NCI-H446 treated with DMSO at 0.1 percent for 48 hours (cell line): ENCODE data around the gene MIDN.
"Not testable (repeated sequence)": the region's sequence is repeated elsewhere in the genome, so short reads cannot be mapped to it uniquely, and the experiment has no call there.

ENCODE experiments used
- DNase-seq: peaks from one replicate; lab custom pipeline; 2025; lab: John Stamatoyannopoulos, UW

The MIDN gene

DNA sequence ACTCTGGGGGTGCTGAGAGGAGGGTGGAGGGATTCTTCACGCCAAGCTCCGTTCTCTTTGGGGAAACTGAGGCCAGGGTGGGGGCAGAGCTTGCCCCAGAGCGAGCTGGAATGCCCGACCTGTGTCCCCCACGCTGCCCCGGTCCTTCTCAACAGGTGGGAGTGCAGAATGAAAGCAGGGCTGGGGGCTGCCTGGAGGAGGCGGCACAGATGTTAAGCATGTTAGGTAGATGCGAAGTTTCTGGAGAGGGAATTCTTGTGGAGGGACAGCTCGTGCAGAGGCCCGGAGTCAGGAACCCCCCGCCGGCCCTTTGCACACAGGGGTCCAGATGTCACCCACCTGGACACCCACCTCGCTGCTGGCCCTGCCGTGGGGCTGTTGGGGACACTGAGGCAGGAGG is 46.3 kb downstream of the MIDN start:
- no peak for DNase-seq

DNA sequence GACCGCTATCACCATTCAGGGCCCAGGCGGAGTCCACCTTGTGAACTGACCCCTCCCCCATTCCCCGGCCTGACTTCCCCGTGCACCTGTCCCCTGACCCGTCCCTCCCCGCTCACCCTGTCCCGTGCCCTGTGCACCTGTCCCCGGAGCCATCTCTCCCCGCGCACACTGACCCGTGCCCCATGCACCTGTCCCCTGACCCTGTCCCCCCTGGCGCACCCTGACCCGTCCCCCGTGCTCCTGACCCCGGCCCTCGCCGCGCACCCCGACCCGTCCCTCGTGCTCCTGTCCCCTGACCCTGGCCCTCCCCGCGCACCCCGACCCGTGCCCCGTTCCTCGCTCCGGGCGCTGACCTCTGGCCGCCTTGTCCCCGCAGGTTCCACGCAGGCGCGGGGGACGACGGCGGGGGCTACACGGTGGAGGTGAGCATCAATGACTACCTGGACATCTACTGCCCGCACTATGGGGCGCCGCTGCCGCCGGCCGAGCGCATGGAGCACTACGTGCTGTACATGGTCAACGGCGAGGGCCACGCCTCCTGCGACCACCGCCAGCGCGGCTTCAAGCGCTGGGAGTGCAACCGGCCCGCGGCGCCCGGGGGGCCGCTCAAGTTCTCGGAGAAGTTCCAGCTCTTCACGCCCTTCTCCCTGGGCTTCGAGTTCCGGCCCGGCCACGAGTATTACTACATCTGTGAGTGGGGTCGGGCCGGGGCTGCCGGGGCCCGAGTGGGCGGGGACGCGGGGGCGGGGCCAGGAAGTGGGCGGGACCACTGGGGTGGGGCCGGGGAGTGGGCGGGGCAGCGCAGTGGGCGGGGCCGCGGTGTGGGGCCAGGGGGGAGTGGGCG is 47.0 kb downstream of the MIDN start:
- DNase-seq, result no peak

DNA sequence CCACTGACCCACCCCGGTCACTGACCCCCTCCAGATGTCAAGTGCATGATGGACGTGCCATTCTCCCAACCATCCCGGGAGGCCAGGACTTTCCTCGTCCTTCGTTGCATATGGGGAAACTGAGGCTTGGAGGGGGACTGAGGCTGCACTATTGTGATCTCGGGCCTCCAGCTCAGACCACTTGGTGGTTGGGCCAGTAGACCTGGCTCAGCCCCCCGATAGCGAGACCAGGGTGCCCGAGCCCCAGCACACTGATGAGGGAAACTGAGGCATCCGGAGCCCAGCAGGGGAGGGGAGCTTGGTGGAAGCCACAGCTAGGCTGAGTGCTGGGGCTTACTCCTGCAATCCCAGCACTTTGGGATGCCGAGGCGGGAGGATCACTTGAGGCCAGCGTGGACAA is 47.7 kb downstream of the MIDN start:
- no peak for DNase-seq

DNA sequence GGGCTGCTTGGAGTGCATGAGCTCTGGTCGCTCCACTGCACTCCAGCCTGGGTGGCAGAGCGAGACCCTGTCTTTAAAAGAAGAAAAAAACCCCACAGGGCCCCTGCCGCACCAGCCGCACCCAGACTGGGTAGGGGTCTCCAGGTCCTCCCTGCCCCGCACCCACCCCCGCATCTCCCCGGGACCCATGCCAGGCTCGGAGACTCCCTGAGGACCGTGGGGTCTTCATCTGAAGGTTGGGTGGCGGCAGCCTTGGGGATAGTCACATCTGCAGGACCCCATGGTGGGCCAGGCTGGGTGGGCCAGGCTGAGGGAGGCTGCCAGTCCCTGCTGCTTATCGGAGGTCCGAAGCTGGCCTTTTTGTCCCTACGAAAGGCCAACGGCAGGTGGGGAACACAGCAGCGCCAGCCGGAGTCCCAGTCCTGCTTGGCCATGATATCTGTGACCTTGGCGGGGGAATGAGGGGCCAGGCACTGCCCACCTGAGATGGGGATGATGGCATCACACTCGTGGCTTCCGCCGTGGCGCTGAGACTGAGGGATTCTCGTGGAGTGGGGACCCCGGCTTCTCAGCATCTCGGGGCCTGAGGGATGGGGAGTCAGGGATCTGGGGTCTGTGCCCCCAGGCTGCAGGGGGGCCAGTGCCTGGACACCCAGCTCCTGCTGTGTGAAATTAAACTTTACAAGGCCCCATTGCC is 48.3 kb downstream of the MIDN start:
- DNase-seq, result no peak

DNA sequence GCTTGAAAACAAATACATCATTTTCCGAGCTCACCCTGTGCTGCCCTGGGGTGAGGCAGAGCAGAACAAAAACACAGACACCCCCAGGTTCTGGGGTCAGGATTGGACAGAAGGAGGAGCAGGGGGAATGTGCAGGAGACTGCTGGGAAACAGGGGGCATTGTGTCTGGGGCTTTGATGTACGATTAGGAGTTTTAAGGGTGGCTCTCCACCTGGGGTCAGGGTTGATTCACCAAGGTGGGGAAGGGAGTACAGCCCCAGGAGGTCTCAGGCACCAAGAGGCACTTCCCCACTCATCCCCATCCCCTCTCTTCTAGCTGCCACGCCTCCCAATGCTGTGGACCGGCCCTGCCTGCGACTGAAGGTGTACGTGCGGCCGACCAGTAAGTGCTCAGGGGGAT is 49.9 kb downstream of the MIDN start:
- DNase-seq, result no peak

DNA sequence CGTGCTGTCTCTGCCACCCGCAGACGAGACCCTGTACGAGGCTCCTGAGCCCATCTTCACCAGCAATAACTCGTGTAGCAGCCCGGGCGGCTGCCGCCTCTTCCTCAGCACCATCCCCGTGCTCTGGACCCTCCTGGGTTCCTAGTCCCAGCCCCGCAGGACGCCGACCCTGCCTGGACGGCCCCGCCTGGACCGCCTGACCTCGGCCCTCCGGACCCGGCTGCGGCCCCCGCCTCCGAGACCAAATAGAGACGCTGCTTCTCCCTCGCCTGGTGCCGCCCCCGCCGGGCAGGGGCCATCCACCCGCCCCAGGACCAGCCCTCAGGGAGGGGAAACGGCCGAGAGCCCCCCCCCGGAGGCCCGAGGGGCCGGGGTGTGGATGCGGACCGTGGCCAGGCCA is 51.4 kb downstream of the MIDN start:
- DNase-seq, result no peak

DNA sequence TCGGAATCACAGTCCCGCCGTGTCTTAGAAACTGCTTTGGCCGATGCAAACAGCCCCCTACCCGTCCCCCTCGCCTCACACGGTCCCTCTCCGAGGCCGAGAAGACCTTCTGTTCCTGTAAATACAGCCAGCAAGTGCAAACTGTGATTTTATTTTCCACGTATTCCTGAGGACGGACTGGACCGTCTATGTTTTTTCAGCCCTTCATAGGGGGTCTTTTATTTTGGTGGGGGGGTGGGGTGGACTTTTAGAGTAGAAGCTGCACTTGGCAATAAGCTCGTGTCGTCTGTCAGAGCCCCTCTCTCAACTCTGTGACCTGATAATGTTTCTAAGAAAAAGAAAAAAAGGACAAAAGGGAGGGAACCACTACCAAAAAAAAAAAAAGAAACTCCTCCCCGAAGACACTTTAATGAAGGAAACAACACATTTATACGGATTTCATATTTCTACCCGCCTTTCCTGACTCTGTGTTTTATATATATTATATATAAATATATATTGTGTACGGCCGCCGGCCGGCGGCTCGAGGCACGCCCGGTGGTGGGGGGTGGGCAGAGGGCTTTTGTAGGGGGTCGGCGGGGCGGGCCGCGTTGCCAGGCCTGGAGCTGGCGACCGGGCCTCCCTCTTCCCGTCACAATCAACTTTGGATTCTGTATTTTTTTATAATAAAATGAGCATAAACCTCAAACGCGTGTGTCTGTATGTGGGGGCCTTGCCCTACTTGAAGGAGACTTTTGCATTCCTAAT is 52.5 kb downstream of the MIDN start:
- no peak for DNase-seq

DNA sequence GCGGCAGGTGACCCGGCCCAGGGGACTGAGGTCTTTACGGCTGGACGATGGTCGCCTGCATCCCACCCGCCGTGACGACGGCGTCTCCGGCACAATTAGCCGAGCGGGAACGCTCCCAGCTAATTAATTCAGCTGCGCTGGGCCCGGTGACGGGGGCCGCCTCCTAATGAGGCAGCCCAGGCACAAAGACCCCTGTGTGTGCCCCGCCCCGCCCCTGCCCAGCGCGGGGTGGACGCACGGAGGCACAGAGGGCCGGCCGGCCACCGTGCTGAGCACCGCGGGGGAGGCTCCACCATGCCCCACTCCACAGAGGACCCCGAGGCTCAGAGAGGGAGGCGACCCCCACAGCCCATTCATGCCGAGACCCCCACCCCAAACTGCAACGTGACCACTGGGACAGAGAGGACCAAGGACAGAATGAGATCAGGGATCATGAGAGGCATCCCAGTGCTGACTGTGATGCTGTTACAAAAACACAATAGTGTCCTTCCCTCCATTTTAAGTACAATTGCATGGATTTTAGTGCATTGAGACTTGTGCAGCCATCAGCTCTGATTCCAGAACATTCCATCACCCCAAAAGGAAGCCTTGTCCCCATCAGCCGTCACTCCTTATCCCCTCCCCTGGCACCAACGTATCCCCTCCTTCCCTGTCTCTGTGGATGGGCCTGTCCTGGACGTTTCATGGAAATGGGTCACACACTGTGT is 54.3 kb downstream of the MIDN start:
- no peak for DNase-seq

DNA sequence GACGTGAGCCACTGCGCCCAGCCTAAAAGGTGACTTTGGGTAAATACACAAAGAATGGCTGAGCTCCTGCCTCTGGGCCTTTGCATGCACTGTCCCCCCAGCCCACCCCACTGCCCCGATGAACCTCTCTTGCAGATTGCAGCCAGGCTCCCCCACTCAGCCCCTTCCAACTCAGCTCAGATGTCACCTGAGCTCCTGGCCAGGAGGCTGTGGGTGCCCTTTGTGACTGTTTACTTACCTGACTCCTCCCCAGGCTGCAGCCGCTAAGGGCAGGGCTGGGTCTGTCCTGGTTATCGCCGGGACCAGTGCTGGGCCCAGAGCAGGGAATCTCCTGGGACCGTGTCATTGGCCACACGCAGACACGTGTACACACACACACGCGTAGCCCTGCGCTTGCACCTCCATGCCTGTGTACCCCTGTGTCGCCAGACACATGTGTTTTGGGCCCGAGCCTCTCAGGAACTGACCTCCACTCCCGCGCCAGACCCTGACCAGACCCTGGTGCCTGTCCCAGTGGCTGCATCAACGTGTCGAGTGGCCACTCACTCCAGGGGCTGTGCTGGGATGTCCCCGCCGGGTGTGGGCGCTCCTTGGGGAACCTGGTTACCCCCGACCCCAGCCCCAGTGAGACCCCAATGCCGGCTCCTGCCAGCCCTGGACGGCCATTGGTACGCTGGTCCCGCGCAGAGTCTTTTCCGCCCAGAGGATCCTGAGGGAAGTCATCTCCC is 56.0 kb downstream of the MIDN start:
- no peak for DNase-seq

DNA sequence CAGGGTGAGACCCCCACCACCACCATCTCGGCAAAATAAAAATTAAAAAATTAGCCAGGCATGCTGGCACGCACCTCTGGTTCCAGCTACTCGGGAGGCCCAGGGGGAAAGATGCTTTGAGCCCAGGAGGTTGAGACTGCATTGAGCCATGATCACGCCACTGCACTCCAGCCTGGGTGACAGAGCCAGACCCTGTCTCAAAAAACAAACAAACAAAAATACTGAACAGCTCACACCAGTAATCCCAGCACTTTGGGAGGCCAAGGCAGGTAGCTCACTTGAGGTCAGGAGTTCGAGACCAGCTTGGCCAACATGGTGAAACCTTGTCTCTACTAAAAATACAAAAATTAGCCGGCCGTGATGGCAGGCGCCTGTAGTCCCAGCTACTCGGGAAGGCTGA is 57.0 kb downstream of the MIDN start:
- DNase-seq, result not testable (repeated sequence)

DNA sequence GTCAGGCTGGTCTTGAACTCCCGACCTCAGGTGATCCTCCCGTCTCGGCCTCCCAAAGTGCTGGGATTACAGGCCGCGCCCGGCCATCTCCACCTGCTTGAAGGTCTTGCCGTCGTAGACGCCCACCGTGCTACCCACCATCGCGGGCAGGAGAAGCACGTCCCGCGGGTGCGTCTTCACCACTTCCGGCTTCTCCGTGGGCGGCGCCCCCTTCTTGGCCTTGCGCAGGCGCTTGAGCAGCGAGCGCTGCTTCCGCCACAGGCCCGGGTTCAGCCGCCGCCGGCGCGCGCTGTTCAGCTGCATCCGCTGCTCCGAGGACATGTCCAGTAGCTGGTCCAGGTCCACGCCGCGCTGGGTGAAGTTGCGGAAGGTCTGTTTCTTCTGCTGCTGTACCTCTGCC is 58.9 kb downstream of the MIDN start:
- DNase-seq, result no peak

DNA sequence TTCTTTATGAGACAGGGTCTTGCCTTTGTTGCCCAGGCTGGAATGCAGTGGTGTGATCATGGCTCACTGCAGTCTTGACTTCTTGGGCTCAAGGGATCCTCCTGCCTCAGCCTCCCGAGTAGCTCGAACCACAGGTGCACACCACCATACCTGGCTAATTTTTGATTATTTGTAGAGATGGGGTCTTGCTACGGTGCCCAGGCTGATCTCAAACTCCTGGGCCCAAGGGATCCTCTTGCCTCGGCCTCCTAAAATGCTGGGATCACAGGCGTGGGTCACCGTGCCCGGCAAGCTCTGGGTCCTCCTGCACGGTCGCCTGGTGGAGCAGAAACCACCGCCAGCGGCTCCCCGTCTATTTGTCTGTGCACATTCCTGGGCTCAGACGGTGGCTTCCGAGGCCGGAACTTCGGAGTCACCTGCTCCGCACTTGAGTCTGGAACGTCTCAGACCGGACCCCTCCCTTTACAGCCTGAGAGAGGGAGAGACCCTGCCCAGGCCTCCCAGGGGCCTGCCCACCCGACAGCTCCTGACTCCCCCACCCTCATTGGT is 59.4 kb downstream of the MIDN start:
- DNase-seq, result no peak

DNA sequence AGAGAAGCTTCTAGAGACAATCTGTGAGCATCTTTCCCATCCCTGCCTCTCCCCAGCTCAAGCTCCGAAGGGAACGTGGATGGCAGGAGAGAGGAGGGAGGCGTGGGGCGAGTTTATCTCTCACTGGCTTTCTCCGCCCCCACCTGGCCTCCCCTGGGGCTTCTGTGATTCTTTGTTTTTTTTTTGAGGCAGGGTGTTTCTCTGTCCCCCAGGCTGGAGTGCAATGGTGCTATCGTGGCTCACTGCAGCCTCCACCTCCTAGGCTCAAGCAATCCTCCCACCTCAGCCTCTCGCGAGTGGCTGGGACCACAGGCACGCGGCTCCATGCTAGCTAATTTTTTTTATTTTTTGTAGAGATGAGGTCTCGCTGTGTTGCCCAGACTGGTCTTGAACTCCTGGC is 60.3 kb downstream of the MIDN start:
- no peak for DNase-seq
